ENCODE results near the gene DAZAP1. TPM values are rescaled to one million over a fixed set of nuclear protein-coding genes. Genes with fewer than 3 reads are reported as not detected.

DAZAP1 gene
- total and polyA plus RNA-seq, 2 of the 4 experiments (the other 2 are of a cell fraction): 22.0 to 62.8 TPM

GRCh38 chr19:1452802-1453524 is 45.6 kb downstream of the DAZAP1 start:
- H2BK20ac ChIP-seq (ENCODE audit: low read depth, low read length): no peak overlapping the region
- no peak overlapping the region for H3K27ac ChIP-seq (ENCODE audit: insufficient read depth, low read length)
- H4K91ac ChIP-seq (ENCODE audit: insufficient read depth, low read depth, low read length): no peak overlapping the region
- TF ChIP-seq MXI1 (IDR thresholded peaks at IDR 0.05; ENCODE audit: borderline replicate concordance, low read depth, low read length) (no peak), MAZ (IDR thresholded peaks at IDR 0.05; ENCODE audit: borderline replicate concordance, low read depth, low read length) (no peak), USF2 (IDR thresholded peaks at IDR 0.05; ENCODE audit: low read depth, low read length) (no peak), RAD21 (IDR thresholded peaks at IDR 0.05; ENCODE audit: low read length) (no peak), BHLHE40 (IDR thresholded peaks at IDR 0.05; ENCODE audit: low read depth, low read length) (no peak), CEBPB (IDR thresholded peaks at IDR 0.05; ENCODE audit: low read depth, low read length) (no peak), RFX5 (IDR thresholded peaks at IDR 0.05; ENCODE audit: low read depth, low read length) (no peak), CHD1 (IDR thresholded peaks at IDR 0.05; ENCODE audit: low read depth, low read length) (no peak), MAFK (IDR thresholded peaks at IDR 0.05; ENCODE audit: low read depth, low read length) (no peak), FOS (IDR thresholded peaks at IDR 0.05; ENCODE audit: low read depth, low read length) (no peak), RCOR1 (IDR thresholded peaks at IDR 0.05; ENCODE audit: insufficient replicate concordance, low read length) (no peak), NFE2L2 (IDR thresholded peaks at IDR 0.05; ENCODE audit: low read depth, low read length) (no peak), POLR2A (IDR thresholded peaks at IDR 0.05; ENCODE audit: low read depth, low read length) (no peak), SMC3 (IDR thresholded peaks at IDR 0.05; ENCODE audit: low read depth, low read length) (no peak), CTCF (conservative IDR thresholded peaks at IDR 0.05; ENCODE audit: low read depth, low read length) (no peak), ELK1 (IDR thresholded peaks at IDR 0.05; ENCODE audit: borderline replicate concordance, low read depth, low read length) (no peak)
- H3K23ac ChIP-seq (ENCODE audit: low read depth, low read length): no peak overlapping the region
- peak overlapping the region; percentile 43 for H2AFZ ChIP-seq (replicated peaks; ENCODE audit: low read length, poor library complexity)
- H2BK120ac ChIP-seq (ENCODE audit: low read depth, low read length): no peak overlapping the region
- no peak overlapping the region for H3K9ac ChIP-seq (ENCODE audit: low read depth, low read length)
- ChIA-PET CTCF (interaction anchor here (0.6 to 0.7 kb wide), 2 partner anchors 32 to 413 kb away, joined by 3 read pairs; partner anchors contain the start of gene ABCA7), POLR2A (ENCODE audit: unreplicated experiment) (no interaction called here)
- no peak overlapping the region for H3K56ac ChIP-seq (ENCODE audit: extremely low read depth, insufficient read depth, low read length)
- peaks cover 73% of the 10 kb centered on the region for H3K27me3 ChIP-seq (ENCODE audit: control insufficient read depth, insufficient read depth, low read length)
- no peak overlapping the region for H3K4ac ChIP-seq (ENCODE audit: low read depth, low read length)
- BruUV-seq (replicated peaks): no TSS peak
- no peak overlapping the region for H3K14ac ChIP-seq (replicated peaks; ENCODE audit: low read depth, low read length)
- ATAC-seq (ENCODE audit: low read depth) (no peak), DNase-seq (no peak)
- no peaks in the 10 kb centered on the region for H3K4me1 ChIP-seq (ENCODE audit: control insufficient read depth, insufficient read depth, low read length)
- dilution Hi-C loops (cut with HindIII; ENCODE audit: low sequenced_read_pairs, unreplicated experiment): no loop called here
- no peaks in the 10 kb centered on the region for H3K36me3 ChIP-seq (ENCODE audit: control insufficient read depth, insufficient read depth, low read length)
- H3K9me3 ChIP-seq (ENCODE audit: control insufficient read depth, insufficient read depth, low read length): no peaks in the 10 kb centered on the region
- 55% methylated on average over 9 of the region's 30 CpGs; no CpG with 5 or more reads in 1 of the 2 experiments for WGBS, 2 experiments (ENCODE audit: extremely low coverage in 2 of 2, insufficient read length in 1 of 2)
- no peak overlapping the region for H3K4me2 ChIP-seq (ENCODE audit: low read depth, low read length)
- in situ Hi-C loops (cut with MboI; ENCODE audit: low sequenced_read_pairs): no loop called here
- no peak overlapping the region for H3K18ac ChIP-seq (ENCODE audit: low read depth, low read length)
- no peak overlapping the region for H3K4me3 ChIP-seq (ENCODE audit: insufficient read depth, low read depth, low read length)
- intact Hi-C loops (cut with micrococcal nuclease): no loop called here
- peaks cover 57% of the 10 kb centered on the region for H4K20me1 ChIP-seq (ENCODE audit: insufficient read depth, low read length)
- no peak overlapping the region for H2AK5ac ChIP-seq (ENCODE audit: low read depth, low read length)
- no peak overlapping the region for H2BK5ac ChIP-seq (ENCODE audit: low read depth, low read length, poor library complexity, severe bottlenecking)
- no peak overlapping the region for H4K8ac ChIP-seq (ENCODE audit: low read depth in 2 of 2, low read length in 2 of 2)
- H2AK9ac ChIP-seq (replicated peaks; ENCODE audit: low read depth, low read length, poor library complexity): peak overlapping the region; percentile 42
- no peak overlapping the region for H2BK15ac ChIP-seq (ENCODE audit: low read depth, low read length)
- H3K79me1 ChIP-seq (ENCODE audit: low read depth in 1 of 2, low read length in 2 of 2): no peaks in the 10 kb centered on the region
- no peaks in the 10 kb centered on the region for H3K9me1 ChIP-seq (ENCODE audit: insufficient read depth, low read length)
- no peak overlapping the region for H4K5ac ChIP-seq (ENCODE audit: low read depth, low read length)
